Loucy (cell line): ENCODE measurements around the gene GABPA.

Source experiments
- EZH2phosphoT487 ChIP-seq: fragments of 200-600 bp; IDR thresholded peaks from 2 replicates; pipeline ENCODE4 v1.6.1; 2018; ENCODE audit warnings: antibody characterized with exemption, mild to moderate bottlenecking, moderate library complexity, borderline replicate concordance
- TF ChIP-seq, protein P1 (sequence below): fragments of 200-600 bp; sonication (generic); conservative IDR thresholded peaks from 2 replicates; pipeline ENCODE4 v1.5.1; 2014; ENCODE audit warnings: mild to moderate bottlenecking, antibody characterized with exemption, low read length

DNA sequence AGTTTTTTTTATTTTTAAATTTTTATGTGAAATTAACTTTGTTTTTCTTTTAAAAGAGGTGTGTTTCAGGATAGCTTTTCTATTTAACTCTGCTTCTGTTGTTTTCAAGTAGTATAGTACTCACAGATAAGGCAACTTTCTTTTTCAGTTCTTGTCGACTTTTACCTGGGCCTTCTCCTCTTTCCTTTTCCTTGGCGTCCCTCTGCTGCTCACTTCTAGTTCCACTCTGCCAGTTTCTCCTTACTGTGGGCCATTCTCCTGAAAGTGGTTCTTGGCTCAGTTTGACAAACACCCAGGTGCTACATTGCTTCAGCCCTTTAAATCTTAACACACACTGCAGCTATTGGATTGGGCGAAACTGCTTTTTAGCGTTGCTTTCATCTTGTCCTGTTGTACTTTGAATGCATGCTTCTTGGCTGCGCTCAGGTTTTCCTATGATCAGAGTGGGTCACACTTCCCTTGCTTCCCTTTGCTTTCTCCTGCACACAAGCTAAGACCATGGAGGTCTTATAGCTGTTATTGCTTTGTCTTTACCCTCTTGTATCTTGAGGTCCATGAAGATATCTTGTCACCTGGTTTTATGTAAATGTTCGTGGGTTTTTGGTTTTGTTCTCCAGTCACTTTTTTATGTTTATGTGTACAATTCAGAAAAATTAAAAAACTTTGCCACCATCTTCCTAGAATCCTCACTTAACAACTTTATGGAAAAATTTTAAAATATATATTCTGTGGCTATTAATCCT is 21.6 kb downstream of the GABPA start:
- TF ChIP-seq, protein P1, sequence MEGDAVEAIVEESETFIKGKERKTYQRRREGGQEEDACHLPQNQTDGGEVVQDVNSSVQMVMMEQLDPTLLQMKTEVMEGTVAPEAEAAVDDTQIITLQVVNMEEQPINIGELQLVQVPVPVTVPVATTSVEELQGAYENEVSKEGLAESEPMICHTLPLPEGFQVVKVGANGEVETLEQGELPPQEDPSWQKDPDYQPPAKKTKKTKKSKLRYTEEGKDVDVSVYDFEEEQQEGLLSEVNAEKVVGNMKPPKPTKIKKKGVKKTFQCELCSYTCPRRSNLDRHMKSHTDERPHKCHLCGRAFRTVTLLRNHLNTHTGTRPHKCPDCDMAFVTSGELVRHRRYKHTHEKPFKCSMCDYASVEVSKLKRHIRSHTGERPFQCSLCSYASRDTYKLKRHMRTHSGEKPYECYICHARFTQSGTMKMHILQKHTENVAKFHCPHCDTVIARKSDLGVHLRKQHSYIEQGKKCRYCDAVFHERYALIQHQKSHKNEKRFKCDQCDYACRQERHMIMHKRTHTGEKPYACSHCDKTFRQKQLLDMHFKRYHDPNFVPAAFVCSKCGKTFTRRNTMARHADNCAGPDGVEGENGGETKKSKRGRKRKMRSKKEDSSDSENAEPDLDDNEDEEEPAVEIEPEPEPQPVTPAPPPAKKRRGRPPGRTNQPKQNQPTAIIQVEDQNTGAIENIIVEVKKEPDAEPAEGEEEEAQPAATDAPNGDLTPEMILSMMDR, result no peak
- no peak for TF ChIP-seq EZH2phosphoT487
